Erythroblast (primary cell): Measurements from ENCODE around the gene DNAJB8.

ENCODE experiments used
- GATA1 ChIP-seq: IDR thresholded peaks from 2 replicates; pipeline ENCODE4 v1.6.1; 2011; ENCODE audit warnings: low read depth, mild to moderate bottlenecking, control low read depth, low read length, moderate library complexity
- POLR2A ChIP-seq: IDR thresholded peaks from 2 replicates; pipeline ENCODE4 v1.6.1; 2011; ENCODE audit warnings: mild to moderate bottlenecking, low read length

- no peak for TF ChIP-seq POLR2A
- no peak for TF ChIP-seq GATA1
Observed at GRCh38 chr3:128499724-128500275, 33.1 kb upstream of the DNAJB8 start.
